NCI-H1105 (cell line): Measurements from ENCODE around the gene ATP23.
A peak's percentile ranks its signal among the peaks of the same experiment; 100 is the strongest.

ENCODE experiments used
- DNase-seq: peaks from one replicate; lab custom pipeline; 2025; lab: John Stamatoyannopoulos, UW

ATP23 gene

GRCh38 chr12:57983146-57983857 is 41.9 kb downstream of the ATP23 start:
- peak; percentile 19 for DNase-seq

GRCh38 chr12:57983858-57984505 is 42.6 kb downstream of the ATP23 start:
- no peak for DNase-seq

GRCh38 chr12:57984629-57985151 is 43.3 kb downstream of the ATP23 start:
- no peak for DNase-seq

DNA sequence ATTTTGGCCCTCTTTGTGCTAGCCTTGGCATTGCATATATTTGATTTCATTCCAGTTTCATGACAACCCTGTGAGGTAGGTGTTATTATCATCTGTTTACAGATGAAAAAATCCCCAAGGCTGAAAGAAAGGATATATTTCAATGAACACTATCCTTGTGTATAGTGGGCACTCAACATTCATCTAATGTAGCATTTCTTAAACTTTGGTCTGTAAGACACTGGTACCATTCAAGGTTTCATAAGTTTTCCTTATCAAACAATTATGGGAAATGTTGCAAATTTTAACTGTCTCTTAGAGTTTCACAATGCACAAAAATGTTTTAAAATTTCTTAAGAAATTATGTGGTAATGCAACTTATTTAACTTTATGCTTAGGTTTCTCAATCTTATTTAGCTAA is 44.3 kb downstream of the ATP23 start:
- no peak for DNase-seq

- no peak for DNase-seq
Observed at GRCh38 chr12:57989838-57990237, 48.5 kb downstream of the ATP23 start.

- DNase-seq = no peak
Observed at GRCh38 chr12:57990241-57990883, 49.0 kb downstream of the ATP23 start.

GRCh38 chr12:57992001-57992400 is 50.6 kb downstream of the ATP23 start:
- no peak for DNase-seq

DNA sequence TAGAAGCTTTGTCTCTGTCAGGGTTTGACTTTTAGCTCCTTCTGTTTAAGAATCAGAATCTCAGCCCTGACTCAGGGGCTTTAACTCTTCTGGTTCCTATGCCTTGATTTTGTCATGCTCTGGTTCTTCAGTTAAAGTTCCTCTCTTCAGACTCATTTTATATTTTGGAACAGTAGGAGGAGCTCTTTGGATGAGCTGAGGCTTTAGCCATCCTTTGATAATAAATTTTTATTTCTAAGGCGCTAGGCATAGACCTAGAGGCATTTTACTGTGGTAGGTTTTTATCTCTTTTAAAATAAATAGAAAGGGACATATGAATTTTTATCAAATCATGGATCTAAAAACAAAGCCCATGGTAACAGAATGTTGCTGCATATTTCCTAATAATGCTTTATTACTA is 51.7 kb downstream of the ATP23 start:
- no peak for DNase-seq

DNA sequence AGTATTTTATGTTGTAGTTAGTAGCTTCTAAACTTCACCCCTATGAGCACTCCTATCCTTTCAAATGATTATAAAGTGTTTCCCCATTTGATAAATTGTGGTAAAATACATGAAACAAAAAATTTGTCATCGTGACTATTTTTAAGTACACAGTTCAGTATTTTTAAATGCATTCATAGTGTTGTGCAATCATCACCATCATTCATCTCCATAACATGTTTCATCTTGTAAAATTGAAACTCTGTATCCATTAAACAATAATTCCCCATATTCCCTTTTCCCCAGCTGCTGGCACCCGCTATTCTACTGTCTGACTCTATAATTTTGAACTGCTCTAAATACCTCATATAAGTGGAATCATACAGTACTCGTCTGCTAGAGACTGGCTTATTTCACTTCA is 52.5 kb downstream of the ATP23 start:
- no peak for DNase-seq

GRCh38 chr12:57996520-57996919 is 55.2 kb downstream of the ATP23 start:
- no peak for DNase-seq

GRCh38 chr12:57998251-57998650 is 56.9 kb downstream of the ATP23 start:
- DNase-seq = no peak

DNA sequence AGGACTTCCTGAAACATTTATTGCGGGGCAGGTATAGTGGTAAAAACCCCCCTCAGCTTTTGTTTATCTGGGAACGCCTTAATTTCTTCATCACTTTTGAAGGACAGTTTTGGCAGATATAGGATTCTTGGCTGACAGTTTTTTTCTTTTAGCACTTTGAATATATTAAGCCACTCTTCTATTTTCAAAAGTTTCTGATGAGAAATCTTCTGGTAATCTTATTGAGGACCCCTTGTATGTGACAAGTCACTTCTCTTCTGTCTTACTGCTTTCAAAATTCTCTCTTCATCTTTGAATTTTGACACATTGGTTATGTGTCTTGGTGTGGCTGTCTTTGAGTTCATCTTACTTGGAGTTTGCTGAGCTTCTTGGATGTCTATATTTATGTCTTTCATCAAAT is 59.1 kb downstream of the ATP23 start:
- no peak for DNase-seq

DNA sequence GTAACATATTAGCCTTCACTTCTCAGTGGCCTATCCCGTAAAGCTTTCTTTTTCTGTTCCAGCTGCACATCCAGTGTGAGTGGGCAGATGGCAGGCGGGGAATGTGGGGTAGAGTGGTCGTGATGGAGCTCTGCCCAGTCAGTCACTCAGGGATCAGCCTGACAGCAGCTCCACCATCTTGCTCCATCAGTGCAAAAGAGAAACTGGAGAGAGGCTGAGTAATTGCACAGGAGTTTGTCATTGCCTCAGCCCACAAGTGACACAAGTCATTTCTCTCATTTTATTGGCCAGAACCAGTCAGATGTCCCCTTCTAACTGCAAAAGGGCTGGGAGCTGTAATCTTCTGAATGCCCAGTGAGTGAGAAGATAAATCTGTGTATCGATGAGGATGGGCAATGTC is 66.5 kb downstream of the ATP23 start:
- DNase-seq = no peak

DNA sequence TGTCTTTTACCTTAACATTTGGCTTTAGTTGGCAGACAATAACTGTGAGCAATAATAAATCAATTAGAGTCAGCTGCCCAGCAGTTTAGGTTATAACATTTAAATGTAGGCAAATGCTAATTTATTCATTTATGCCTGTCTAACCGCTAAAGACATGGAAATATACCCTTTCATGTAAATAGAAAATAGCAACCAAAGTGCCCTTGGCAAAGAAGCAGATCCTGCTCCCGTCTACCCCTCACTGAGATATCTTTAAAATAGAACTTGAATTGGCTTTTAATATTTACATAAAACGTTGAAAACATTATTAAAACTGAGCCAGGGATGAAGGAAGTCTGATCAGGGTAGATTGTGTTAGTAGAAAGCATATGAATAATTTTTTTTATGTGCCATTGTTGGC is 67.3 kb downstream of the ATP23 start:
- DNase-seq = no peak
